Activated naive CD4-positive, alpha-beta T cell (primary cell): Measurements from ENCODE around the gene DLEC1.

Experiments
- DNase-seq, 4 experiments: peaks; one replicate each; lab custom pipeline; 2025; lab: John Stamatoyannopoulos, UW

DLEC1 gene

GRCh38 chr3:38108649-38109579 is 69.9 kb downstream of the DLEC1 start:
- DNase-seq, result no peak

GRCh38 chr3:38109580-38110313 is 70.7 kb downstream of the DLEC1 start:
- no peak for DNase-seq

GRCh38 chr3:38110314-38111050 is 71.5 kb downstream of the DLEC1 start:
- no peak for DNase-seq

DNA sequence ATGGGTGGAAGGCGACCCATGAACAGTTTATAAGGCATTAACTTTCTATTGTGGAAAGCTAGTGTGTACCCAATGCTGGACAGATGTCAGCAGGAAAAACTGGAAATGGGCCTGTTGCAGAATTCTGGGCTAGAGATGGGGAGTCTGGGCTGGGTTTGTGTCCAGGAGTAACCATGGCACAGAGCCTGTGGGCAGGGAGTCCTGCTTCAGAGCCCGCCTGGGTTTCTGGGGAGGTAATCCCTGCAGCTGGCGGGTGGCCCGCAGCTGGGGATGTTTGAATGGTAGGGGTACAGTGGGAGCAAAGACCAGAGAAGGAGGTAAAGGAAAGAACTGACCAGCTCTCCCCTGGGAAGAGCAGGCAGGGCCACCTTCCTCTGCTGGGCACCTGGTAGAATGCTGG is 72.2 kb downstream of the DLEC1 start:
- no peak for DNase-seq

- DNase-seq, result no peak
Measured at GRCh38 chr3:38111696-38112377, 72.8 kb downstream of the DLEC1 start.

DNA sequence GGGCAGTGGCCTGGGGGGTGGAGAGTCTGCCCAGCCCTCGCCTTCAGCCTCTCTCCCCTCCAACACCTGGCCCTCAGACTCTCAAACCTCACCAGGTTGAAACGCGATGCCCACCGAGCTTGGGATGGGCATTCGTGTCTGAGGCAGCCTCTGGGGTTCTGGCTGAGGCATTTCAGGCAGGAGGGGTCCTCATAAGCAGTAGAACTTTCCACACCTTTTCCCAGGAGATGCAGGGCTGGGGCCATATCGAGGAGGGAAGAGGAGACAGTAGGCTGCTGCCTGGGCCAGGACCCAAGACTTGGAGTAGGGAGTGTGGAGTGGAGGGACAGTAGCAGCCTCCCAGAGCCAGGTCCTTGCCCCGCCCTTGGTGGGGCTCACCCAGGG is 73.4 kb downstream of the DLEC1 start:
- no peak for DNase-seq

DNA sequence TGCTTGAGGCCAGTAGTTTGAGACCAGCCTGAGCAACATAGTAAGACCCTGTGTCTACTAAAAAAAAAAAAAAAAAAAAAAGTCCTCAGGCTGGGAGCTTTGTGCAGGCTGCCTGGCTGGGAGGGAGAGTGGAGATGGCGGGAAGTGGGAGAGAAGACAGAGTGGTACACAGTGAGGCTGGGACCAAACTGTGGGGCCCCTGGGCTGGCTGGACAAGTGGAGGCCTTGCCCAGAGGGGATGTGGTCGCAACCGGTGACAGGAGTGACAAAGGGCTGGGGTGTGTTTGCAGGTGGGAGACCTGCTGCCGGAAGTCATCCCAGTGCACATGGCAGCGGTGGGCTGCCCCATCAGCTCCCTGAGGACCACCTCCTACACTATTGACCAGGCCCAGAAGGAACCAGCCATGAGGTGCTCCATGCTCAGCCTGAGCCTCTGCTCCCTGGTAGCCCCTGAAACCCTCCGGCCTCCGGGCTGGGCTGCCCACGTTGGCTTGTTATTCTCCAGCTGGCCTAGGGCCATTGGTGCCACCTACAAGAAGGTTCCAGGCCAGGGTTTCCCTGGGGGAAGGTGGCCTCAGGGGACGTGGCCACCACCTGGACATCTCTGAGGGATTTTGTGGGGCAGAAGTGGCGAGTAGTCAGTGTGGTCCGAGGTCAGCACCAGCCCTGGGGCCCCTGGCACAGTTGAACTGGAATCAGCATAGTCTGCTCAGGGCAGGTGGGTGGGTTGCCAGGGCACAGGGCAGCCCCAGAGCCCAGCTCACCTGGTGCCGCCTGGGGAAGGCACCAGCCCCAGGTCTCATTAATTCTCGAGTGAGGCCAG is 75.3 kb downstream of the DLEC1 start:
- DNase-seq, result no peak

DNA sequence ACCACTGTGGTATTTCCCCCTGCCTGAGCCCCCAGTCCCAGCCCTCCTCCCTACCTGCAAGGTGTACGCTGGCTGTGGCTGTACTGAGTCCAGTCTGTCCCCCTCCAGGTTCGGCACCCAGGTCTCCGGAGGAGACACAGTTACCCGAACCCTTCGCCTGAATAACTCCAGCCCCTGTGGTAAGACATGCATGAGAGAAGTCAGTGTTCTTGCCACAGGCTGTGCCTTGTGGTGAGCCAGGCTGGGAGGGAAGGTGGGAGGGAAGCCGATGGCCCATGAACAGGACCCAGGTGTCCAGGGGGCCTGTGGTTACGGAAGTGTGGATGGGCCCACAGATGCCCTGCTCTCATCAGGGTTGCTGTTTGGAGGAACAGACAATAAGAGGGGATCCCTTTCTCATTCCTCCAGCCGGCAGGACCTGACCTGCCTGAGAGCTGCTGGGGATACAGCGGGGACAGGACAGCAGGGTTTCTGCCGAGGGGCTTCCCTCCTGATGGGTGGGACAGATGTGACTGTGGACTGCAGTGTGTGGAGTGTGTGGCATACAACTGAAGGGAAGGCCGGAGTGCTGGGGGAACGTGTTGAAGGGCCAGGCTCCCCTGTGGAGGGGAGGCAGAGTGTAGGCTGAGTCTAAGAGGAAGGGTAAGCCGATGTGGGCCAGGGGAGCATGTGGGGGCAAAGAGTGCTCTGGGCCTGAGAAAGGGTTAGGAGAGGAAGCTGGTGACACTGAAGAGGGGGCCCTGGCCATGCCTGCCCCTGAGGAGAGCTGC is 76.1 kb downstream of the DLEC1 start:
- DNase-seq, result no peak

DNA sequence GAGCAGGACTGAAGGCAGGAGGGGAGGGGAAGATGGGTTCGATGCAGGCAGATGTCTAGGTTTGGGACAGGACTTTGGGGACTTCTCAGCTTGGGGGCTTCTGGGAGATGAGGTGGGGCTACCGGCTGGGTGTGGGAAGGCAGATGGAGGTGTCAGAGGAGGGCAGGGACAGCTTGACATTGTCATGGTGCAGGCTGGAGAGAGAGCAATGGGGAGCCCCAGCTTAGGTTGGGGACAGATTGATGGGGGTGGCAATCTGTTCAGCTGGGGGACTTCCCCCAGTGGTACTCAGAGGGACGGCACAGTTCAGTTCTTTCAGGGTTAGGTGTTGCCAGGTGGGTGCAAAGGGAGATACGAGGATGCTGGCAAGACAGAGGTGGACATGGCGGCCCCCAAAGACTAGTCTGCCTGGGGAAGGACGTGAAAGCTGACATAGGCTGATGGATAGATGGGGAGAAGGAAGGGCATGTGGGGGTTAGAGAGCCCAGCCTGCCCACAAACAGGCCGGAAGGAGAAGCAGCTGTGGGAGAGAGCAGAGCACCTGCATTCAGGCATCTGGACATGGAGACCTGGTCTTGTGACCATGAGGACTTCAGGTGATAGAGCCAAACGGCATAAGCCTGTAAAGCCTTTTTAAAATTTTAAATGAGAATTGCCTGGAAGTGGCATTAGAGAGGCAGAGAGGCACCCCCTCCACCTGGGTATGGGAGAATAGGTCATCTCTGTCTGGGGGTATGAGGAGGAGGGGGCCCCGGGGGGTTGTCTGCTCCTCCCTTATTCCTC is 76.8 kb downstream of the DLEC1 start:
- DNase-seq, result no peak

DNA sequence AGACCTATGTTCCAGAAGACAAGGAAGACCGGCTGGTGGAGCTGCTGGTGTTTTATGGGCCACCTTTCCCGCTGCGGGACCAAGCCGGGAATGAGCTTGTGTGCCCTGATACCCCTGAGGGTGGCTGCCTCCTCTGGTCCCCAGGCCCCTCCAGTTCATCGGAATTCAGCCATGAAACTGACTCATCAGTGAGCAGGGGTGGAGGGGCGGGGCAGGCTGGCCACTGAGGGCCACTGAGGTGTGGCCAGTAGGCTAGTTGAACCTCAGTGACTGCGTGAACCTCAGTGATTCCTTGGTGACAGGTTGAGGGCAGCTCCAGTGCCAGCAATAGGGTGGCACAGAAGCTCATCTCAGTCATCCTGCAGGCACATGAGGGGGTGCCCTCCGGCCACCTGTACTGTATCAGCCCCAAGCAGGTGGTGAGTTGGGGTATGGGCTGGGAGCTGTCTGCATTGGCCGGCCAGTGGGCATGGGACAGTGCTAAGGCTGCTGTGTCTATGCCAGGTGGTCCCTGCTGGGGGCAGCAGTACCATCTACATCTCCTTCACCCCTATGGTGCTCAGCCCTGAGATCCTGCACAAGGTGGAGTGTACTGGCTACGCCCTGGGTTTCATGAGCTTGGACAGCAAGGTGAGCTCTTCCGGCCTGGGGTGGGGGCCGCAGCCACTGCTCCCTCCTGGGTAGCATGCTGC is 77.6 kb downstream of the DLEC1 start:
- no peak for DNase-seq

- DNase-seq, result no peak
Measured at GRCh38 chr3:38117163-38117716, 78.2 kb downstream of the DLEC1 start.

DNA sequence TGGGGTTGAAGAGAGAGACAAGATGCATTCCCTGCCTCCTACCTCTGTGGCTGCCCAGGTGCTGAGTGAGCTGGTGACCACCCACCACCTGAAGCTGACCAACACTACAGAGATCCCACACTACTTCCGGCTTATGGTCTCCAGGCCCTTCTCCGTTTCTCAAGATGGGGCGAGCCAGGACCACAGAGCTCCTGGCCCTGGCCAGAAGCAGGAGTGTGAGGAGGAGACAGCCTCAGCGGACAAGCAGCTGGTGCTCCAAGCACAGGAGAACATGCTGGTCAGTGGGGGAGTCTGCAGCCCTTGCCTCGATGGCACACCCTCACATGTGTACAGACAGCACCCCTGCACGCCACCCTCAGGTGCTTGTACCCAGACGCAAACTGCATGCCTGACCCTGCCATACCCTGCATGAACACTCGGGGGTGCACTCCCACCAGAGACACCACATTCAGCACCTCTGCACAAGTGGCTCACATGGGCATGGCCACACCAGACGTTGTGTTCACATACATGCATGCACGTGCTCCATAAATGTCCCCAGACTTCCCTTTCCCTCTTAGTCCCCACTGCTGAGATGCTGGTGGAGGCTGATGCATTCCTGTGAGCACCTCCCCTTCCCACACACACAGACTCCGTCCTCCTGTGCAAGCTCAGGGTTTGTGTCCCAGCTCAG is 78.9 kb downstream of the DLEC1 start:
- DNase-seq, result peak; percentile 19 to 64 (median 39)

GRCh38 chr3:38118421-38119247 is 79.6 kb downstream of the DLEC1 start:
- no peak for DNase-seq

DNA sequence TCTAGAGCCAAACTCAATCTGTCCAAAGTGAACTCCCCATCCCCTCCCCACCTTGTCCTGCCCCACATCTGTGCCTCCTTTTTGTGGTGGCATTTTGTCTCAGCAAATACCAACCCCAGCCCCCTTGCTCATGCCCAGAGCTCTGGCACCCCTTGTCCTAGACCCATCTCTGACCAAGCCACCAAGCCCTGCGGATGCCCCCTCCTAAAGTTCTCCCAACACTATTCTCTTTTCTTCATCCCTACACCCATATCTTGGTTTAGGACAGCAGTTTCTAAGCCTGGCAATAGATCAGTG is 80.2 kb downstream of the DLEC1 start:
- no peak for DNase-seq

GRCh38 chr3:38119821-38120692 is 81.0 kb downstream of the DLEC1 start:
- no peak for DNase-seq
